HG02852 (cell line): ENCODE results near the gene AIG1.
"Not testable (repeated sequence)": the region's sequence is repeated elsewhere in the genome, so short reads cannot be mapped to it uniquely, and the experiment has no call there.

Experiments used
- ATAC-seq: cut with Tn5 transposase; IDR thresholded peaks from one replicate; pipeline ENCODE4 v1.9.1; 2021; ENCODE audit warnings: mild to moderate bottlenecking, moderate library complexity; ENCODE audit not compliant: unreplicated experiment

AIG1 gene

GRCh38 chr6:143223895-143224294 is 163.2 kb downstream of the AIG1 start:
- ATAC-seq: no peak

GRCh38 chr6:143224516-143224915 is 163.8 kb downstream of the AIG1 start:
- ATAC-seq: no peak

GRCh38 chr6:143225929-143226328 is 165.2 kb downstream of the AIG1 start:
- ATAC-seq: no peak

GRCh38 chr6:143227675-143228074 is 167.0 kb downstream of the AIG1 start:
- no peak for ATAC-seq

GRCh38 chr6:143229400-143229799 is 168.7 kb downstream of the AIG1 start:
- ATAC-seq: no peak

GRCh38 chr6:143232849-143233248 is 172.2 kb downstream of the AIG1 start:
- ATAC-seq: peak; percentile 50

- ATAC-seq: no peak
Observed at GRCh38 chr6:143233554-143234285, 173.0 kb downstream of the AIG1 start.

- no peak for ATAC-seq
Observed at GRCh38 chr6:143234734-143235133, 174.0 kb downstream of the AIG1 start.

GRCh38 chr6:143236151-143236798 is 175.6 kb downstream of the AIG1 start:
- ATAC-seq: no peak

GRCh38 chr6:143238306-143238705 is 177.6 kb downstream of the AIG1 start:
- no peak for ATAC-seq

GRCh38 chr6:143241111-143241510 is 180.4 kb downstream of the AIG1 start:
- no peak for ATAC-seq

GRCh38 chr6:143241911-143242310 is 181.2 kb downstream of the AIG1 start:
- ATAC-seq: no peak

- no peak for ATAC-seq
Observed at GRCh38 chr6:143243786-143244185, 183.1 kb downstream of the AIG1 start.

- ATAC-seq: no peak
Observed at GRCh38 chr6:143245656-143246055, 185.0 kb downstream of the AIG1 start.

GRCh38 chr6:143246166-143246775 is 185.6 kb downstream of the AIG1 start:
- ATAC-seq: not testable (repeated sequence)

GRCh38 chr6:143247586-143247985 is 186.9 kb downstream of the AIG1 start:
- ATAC-seq: no peak

- ATAC-seq: no peak
Observed at GRCh38 chr6:143248359-143248758, 187.7 kb downstream of the AIG1 start.

- no peak for ATAC-seq
Observed at GRCh38 chr6:143251288-143251687, 190.6 kb downstream of the AIG1 start.

- ATAC-seq: no peak
Observed at GRCh38 chr6:143252961-143253360, 192.3 kb downstream of the AIG1 start.

- no peak for ATAC-seq
Observed at GRCh38 chr6:143253586-143253985, 192.9 kb downstream of the AIG1 start.

GRCh38 chr6:143258945-143259344 is 198.3 kb downstream of the AIG1 start:
- no peak for ATAC-seq

GRCh38 chr6:143260857-143261256 is 200.2 kb downstream of the AIG1 start:
- no peak for ATAC-seq
